ENCODE results near the gene SASH3.

GRCh38 chrX:129783291-129783713 lies 3.6 kb downstream of the SASH3 start:
- TF ChIP-seq CTCF (IDR thresholded peaks at IDR 0.05): no peak
- TF ChIP-seq POLR2A (IDR thresholded peaks at IDR 0.05): no peak
